H1 (cell line): ENCODE data around the gene NMRK2. TPM values are rescaled to one million over a fixed set of nuclear protein-coding genes. Genes with fewer than 3 reads are reported as not detected.

Experiments used
- CTCF ChIA-PET: fragments of 300-600 bp; sonication (Branson Sonifier 250); formaldehyde crosslinking; loops from one replicate; lab custom pipeline; 2021; ENCODE audit not compliant: partially characterized antibody; lab: Charles Lee
- POLR2A ChIA-PET: fragments of 300-600 bp; sonication (Branson Sonifier 250); formaldehyde crosslinking; loops from one replicate; lab custom pipeline; 2021; ENCODE audit warnings: inconsistent platforms; ENCODE audit not compliant: partially characterized antibody; lab: Charles Lee
- DNase-seq, 2 experiments: peaks; one replicate each; pipeline versions ENCODE4 v3.0.0 to v3.0.0-alpha.2; 2010 to 2022; ENCODE audit warnings: low spot score in 2 of 2, low read depth in 1 of 2, mixed read lengths in 1 of 2
- FAIRE-seq: peaks from 2 replicates; lab custom pipeline; 2011; peaks lifted over from hg19 to GRCh38; lab: Jason Lieb, UNC
- H2AFZ ChIP-seq: 2 replicates; pipeline ENCODE4 v1.8.1; 2012; ENCODE audit warnings: low read length, inconsistent platforms
- H2AK5ac ChIP-seq: 2 replicates; pipeline ENCODE4 v1.6.1; 2013; ENCODE audit warnings: low read depth, low read length
- H2BK120ac ChIP-seq: replicated peaks from 2 replicates; pipeline ENCODE3; 2013; ENCODE audit warnings: low read depth, low read length, inconsistent platforms
- H2BK12ac ChIP-seq: 2 replicates; pipeline ENCODE4 v1.6.1; 2013; ENCODE audit warnings: low read depth, low read length
- H2BK15ac ChIP-seq: 2 replicates; pipeline ENCODE4 v1.6.1; 2013; ENCODE audit warnings: low read length
- H2BK20ac ChIP-seq: 2 replicates; pipeline ENCODE4 v1.6.1; 2013; ENCODE audit warnings: low read length
- H2BK5ac ChIP-seq: 2 replicates; pipeline ENCODE4 v1.6.1; 2013; ENCODE audit warnings: low read depth, low read length
- H3K14ac ChIP-seq: 2 replicates; pipeline ENCODE4 v1.6.1; 2013; ENCODE audit warnings: inconsistent platforms; ENCODE audit not compliant: insufficient read length
- H3K18ac ChIP-seq: 2 replicates; pipeline ENCODE4 v1.6.1; 2013; ENCODE audit warnings: low read length; ENCODE audit errors: extremely low read depth
- H3K23ac ChIP-seq: 2 replicates; pipeline ENCODE4 v1.6.1; 2013; ENCODE audit warnings: inconsistent platforms; ENCODE audit not compliant: insufficient read length
- H3K23me2 ChIP-seq: 2 replicates; pipeline ENCODE4 v1.6.1; 2013; ENCODE audit warnings: low read depth, low read length
- H3K27ac ChIP-seq: 2 replicates; pipeline ENCODE4 v1.6.1; 2011; ENCODE audit warnings: low read depth, low read length, inconsistent platforms
- H3K27me3 ChIP-seq, 4 experiments: replicated peaks in 1 of 4; 1 replicate in 1 of 4; 2 replicates in 3 of 4; pipeline versions ENCODE4 v1.6.1 to v1.8.1; 2011 to 2013; ENCODE audit warnings: low read length in 3 of 4, mild to moderate bottlenecking in 3 of 4, inconsistent platforms in 2 of 4, mixed read lengths in 2 of 4, moderate library complexity in 1 of 4; ENCODE audit not compliant: control insufficient read depth in 3 of 4, insufficient read depth in 3 of 4; ENCODE audit errors: extremely low read depth in 1 of 4
- H3K36me3 ChIP-seq, 4 experiments: 2 replicates each; pipeline versions ENCODE4 v1.6.1 to v1.8.1; 2011 to 2013; ENCODE audit warnings: mild to moderate bottlenecking in 4 of 4, low read length in 3 of 4, moderate library complexity in 2 of 4, control low read depth in 1 of 4, inconsistent platforms in 1 of 4; ENCODE audit not compliant: insufficient read depth in 4 of 4, control insufficient read depth in 2 of 4
- H3K4ac ChIP-seq: replicated peaks from 2 replicates; pipeline ENCODE3; 2013; ENCODE audit warnings: low read length, low read depth, mixed read lengths, inconsistent platforms; ENCODE audit not compliant: insufficient read length
- H3K4me1 ChIP-seq, 4 experiments: replicated peaks in 1 of 4; 1 replicate in 1 of 4; 2 replicates in 3 of 4; pipeline versions ENCODE4 v1.6.1 to v1.8.1; 2011 to 2013; ENCODE audit warnings: low read length in 3 of 4, inconsistent platforms in 2 of 4, mixed read lengths in 1 of 4; ENCODE audit not compliant: insufficient read depth in 4 of 4, control insufficient read depth in 3 of 4
- H3K4me2 ChIP-seq, 2 experiments: 2 replicates each; pipeline versions ENCODE4 v1.6.1 to v1.8.1; 2011 to 2013; ENCODE audit warnings: low read depth in 2 of 2, low read length in 2 of 2, control low read depth in 1 of 2, inconsistent platforms in 1 of 2, mild to moderate bottlenecking in 1 of 2; ENCODE audit not compliant: insufficient read depth in 1 of 2
- H3K4me3 ChIP-seq, 4 experiments: fragments of 200-600, 300-600 bp in 1 of 4; sonication (generic), shearing (Covaris generic), sonication (Bioruptor Twin) in 1 of 4; 2 replicates each; pipeline versions ENCODE4 v1.5.1 to v1.8.1; 2011 to 2016; ENCODE audit warnings: low read length in 4 of 4, low read depth in 3 of 4, control low read depth in 2 of 4, inconsistent platforms in 2 of 4, mild to moderate bottlenecking in 2 of 4, mixed read lengths in 1 of 4, moderate library complexity in 1 of 4; ENCODE audit not compliant: insufficient read depth in 2 of 4; ENCODE audit errors: extremely low read depth in 1 of 4
- H3K56ac ChIP-seq: replicated peaks from 2 replicates; pipeline ENCODE3; 2013; ENCODE audit warnings: low read depth, mild to moderate bottlenecking, mixed read lengths, low read length, inconsistent platforms; ENCODE audit not compliant: insufficient read length
- H3K79me1 ChIP-seq: 2 replicates; pipeline ENCODE4 v1.6.1; 2013; ENCODE audit warnings: low read depth, low read length, control low read depth
- H3K79me2 ChIP-seq, 2 experiments: 2 replicates each; pipeline versions ENCODE4 v1.6.1 to v1.8.1; 2012 to 2013; ENCODE audit warnings: low read length in 2 of 2, mild to moderate bottlenecking in 2 of 2, inconsistent platforms in 1 of 2; ENCODE audit not compliant: insufficient read depth in 2 of 2, control insufficient read depth in 1 of 2
- H3K9ac ChIP-seq, 4 experiments: replicated peaks in 1 of 4; 1 replicate in 1 of 4; 2 replicates in 3 of 4; pipeline versions ENCODE4 v1.6.1 to v1.8.1; 2011 to 2013; ENCODE audit warnings: low read depth in 3 of 4, low read length in 3 of 4, control low read depth in 2 of 4, mild to moderate bottlenecking in 2 of 4, moderate library complexity in 2 of 4, inconsistent platforms in 1 of 4; ENCODE audit errors: extremely low read depth in 1 of 4
- H3K9me3 ChIP-seq, 2 experiments: 2 replicates each; pipeline versions ENCODE4 v1.6.1 to v1.8.1; 2012 to 2013; ENCODE audit warnings: mild to moderate bottlenecking in 2 of 2, moderate library complexity in 2 of 2, control low read depth in 1 of 2, inconsistent platforms in 1 of 2, low read depth in 1 of 2, low read length in 1 of 2, mixed read lengths in 1 of 2; ENCODE audit not compliant: insufficient read depth in 2 of 2
- H4K20me1 ChIP-seq, 2 experiments: replicated peaks in 1 of 2; 2 replicates each; pipeline versions ENCODE3 to v1.8.1; 2011 to 2013; ENCODE audit warnings: inconsistent platforms in 2 of 2, low read length in 2 of 2, mild to moderate bottlenecking in 1 of 2; ENCODE audit not compliant: insufficient read depth in 2 of 2, control insufficient read depth in 1 of 2
- H4K5ac ChIP-seq: 2 replicates; pipeline ENCODE4 v1.6.1; 2013; ENCODE audit warnings: low read length, low read depth, mixed read lengths, inconsistent platforms; ENCODE audit not compliant: insufficient read length
- H4K8ac ChIP-seq: 2 replicates; pipeline ENCODE4 v1.8.0; 2013; ENCODE audit warnings: mild to moderate bottlenecking, moderate library complexity, low read length, inconsistent platforms; ENCODE audit not compliant: insufficient read depth; ENCODE audit errors: extremely low read depth
- H4K91ac ChIP-seq: replicated peaks from 2 replicates; pipeline ENCODE3; 2013; ENCODE audit warnings: low read length, mixed read lengths, inconsistent platforms; ENCODE audit not compliant: insufficient read length
- ATF3 ChIP-seq: IDR thresholded peaks from 2 replicates; pipeline ENCODE4 v1.6.1; 2011; ENCODE audit warnings: low read depth, mild to moderate bottlenecking, low read length; ENCODE audit not compliant: insufficient read depth
- CBX8 ChIP-seq: fragments of 300-800, 300-1000 bp; sonication (generic); IDR thresholded peaks from 2 replicates; pipeline ENCODE4 v1.7.1; 2016; ENCODE audit warnings: low read depth, low read length, borderline replicate concordance
- KDM5A ChIP-seq: fragments of 200-600 bp; IDR thresholded peaks from 2 replicates; pipeline ENCODE4 v1.7.1; 2012; ENCODE audit warnings: mild to moderate bottlenecking, low read length, inconsistent platforms, mixed read lengths
- PHF8 ChIP-seq: fragments of 200-600 bp; sonication (generic); conservative IDR thresholded peaks from 2 replicates; pipeline ENCODE4 v1.7.1; 2012; ENCODE audit warnings: low read depth, mild to moderate bottlenecking, inconsistent platforms, low read length, moderate library complexity
- POU5F1 ChIP-seq: IDR thresholded peaks from 2 replicates; pipeline ENCODE4 v1.6.1; 2011; ENCODE audit warnings: low read depth, mild to moderate bottlenecking, low read length, moderate library complexity
- RAD21 ChIP-seq, 2 experiments: IDR thresholded peaks in 1 of 2; conservative IDR thresholded peaks in 1 of 2; 2 replicates each; pipeline ENCODE4 v1.6.1; 2011; ENCODE audit warnings: low read depth in 2 of 2, low read length in 2 of 2, improper control_type of control experiment in 1 of 2, inconsistent platforms in 1 of 2, mild to moderate bottlenecking in 1 of 2, moderate library complexity in 1 of 2
- RNF2 ChIP-seq: fragments of 200-900, 300-1000 bp; sonication (generic); IDR thresholded peaks from 2 replicates; pipeline ENCODE4 v1.7.1; 2016; ENCODE audit warnings: borderline replicate concordance, low read depth, mild to moderate bottlenecking, antibody characterized with exemption, low read length; ENCODE audit not compliant: poor library complexity, severe bottlenecking; ENCODE audit errors: missing control alignments
- SP4 ChIP-seq: IDR thresholded peaks from 2 replicates; pipeline ENCODE4 v1.6.1; 2012; ENCODE audit warnings: low read length, inconsistent platforms
- TCF12 ChIP-seq: IDR thresholded peaks from 2 replicates; pipeline ENCODE4 v1.6.1; 2011; ENCODE audit warnings: low read depth, mild to moderate bottlenecking, low read length
- whole genome bisulfite sequencing, 2 experiments: shearing (Covaris generic) in 1 of 2; methylation state at CpG; one replicate each; pipeline versions ENCODE4 v1.1.6 to v1.1.7; 2013 to 2015; ENCODE audit warnings: low lambda C conversion rate in 2 of 2, mixed read lengths in 2 of 2, inconsistent platforms in 1 of 2, low coverage in 1 of 2, missing lambda C conversion rate in 1 of 2; ENCODE audit not compliant: insufficient replicate concordance in 2 of 2, insufficient coverage in 1 of 2, insufficient read length in 1 of 2; ENCODE audit errors: extremely low coverage in 1 of 2, missing lambda C conversion rate in 1 of 2; 5-methylcytosine and 5-hydroxymethylcytosine counted together
- polyA plus RNA-seq, 7 experiments: library from polyadenylated mRNA; depleted of rRNA in 3 of 7; stranded (reverse) in 5 of 7; unstranded in 2 of 7; fragments of >200 nt in 5 of 7; fragments of 200-250 nt in 2 of 7; gene quantifications; 1 replicate in 5 of 7; 2 replicates in 1 of 7; 4 replicates in 1 of 7; pipeline versions ENCODE4 v1.2.1 to v1.2.3, GENCODE V29; 2011 to 2013; ENCODE audit warnings: missing spikeins in 2 of 7, mixed read lengths in 2 of 7
- total RNA-seq: library from RNA; stranded (reverse); fragmentation: NEBNext Ultra II Directional; extraction: Animal tissue kit (Norgen Biotek cat#: 25700); gene quantifications from 2 replicates; pipeline ENCODE4 v1.2.1, GENCODE V29; 2021
- TF ChIP-seq, protein P1 (sequence below): IDR thresholded peaks from 2 replicates; pipeline ENCODE4 v1.6.1; 2012; ENCODE audit warnings: inconsistent platforms

NMRK2 gene
- total and polyA plus RNA-seq, 2 of the 8 experiments (the other 6 are each of a cell fraction or from before 2014, with no cell fraction given) = 87.4 to 206 TPM

GRCh38 chr19:3958836-3959765 is 26.2 kb downstream of the NMRK2 start:
- Histone ChIP-seq H3K79me1 (no peaks in the 10 kb centered on the region), H2BK12ac (no peak overlapping the region), H3K27me3 (no peaks in the 10 kb centered on the region), H2AFZ (no peak overlapping the region), H3K9me3 (no peaks in the 10 kb centered on the region), H2BK20ac (no peak overlapping the region), H3K4me3 (no peak overlapping the region), H3K23ac (no peak overlapping the region), H3K56ac (no peak overlapping the region), H3K14ac (no peak overlapping the region), H3K4ac (no peak overlapping the region), H2BK120ac (no peak overlapping the region), H2BK15ac (no peak overlapping the region), H3K18ac (no peak overlapping the region), H2BK5ac (no peak overlapping the region), H4K5ac (no peak overlapping the region), H3K23me2 (no peaks in the 10 kb centered on the region), H3K9ac (no peak overlapping the region), H4K8ac (no peak overlapping the region; the same call in 1 of the 2 replicates), H3K4me2 (no peak overlapping the region), H3K4me1 (no peaks in the 10 kb centered on the region), H2AK5ac (no peak overlapping the region), H3K36me3 (peaks cover 15 to 55% (median 32%) of the 10 kb centered on the region in 4 experiments), H3K79me2 (no peaks in the 10 kb centered on the region), H4K20me1 (peaks cover under 1 to 12% of the 10 kb centered on the region in 2 experiments), H3K27ac (no peak overlapping the region), H4K91ac (no peak overlapping the region)
- DNase-seq (no peak), FAIRE-seq (no peak)
- ChIA-PET CTCF (interaction anchor here (0.6 to 1.0 kb wide), 2 partner anchors 13 to 812 kb away, joined by 3 read pairs; no protein-coding TSS in a partner anchor), POLR2A (interaction anchor here (0.7 to 24.8 kb wide), 7 partner anchors 10 to 82 kb away, joined by 3 to 870 read pairs (median 3); partner anchors contain the start of genes DAPK3 and EEF2)
- 94% methylated on average over 52 of the region's 86 CpGs; no CpG with 5 or more reads in 1 of the 2 experiments for WGBS, 2 experiments
- TF ChIP-seq POU5F1 (no peak), PHF8 (no peak), SP4 (no peak), RNF2 (no peak), ATF3 (no peak), RAD21 (IDR thresholded peaks at IDR 0.05 in 1 of 2, conservative IDR thresholded peaks at IDR 0.05 in 1 of 2; ENCODE audit: low read depth in 2 of 2, low read length in 2 of 2) (no peak), TCF12 (no peak), KDM5A (no peak), CBX8 (no peak)
- TF ChIP-seq, protein P1, sequence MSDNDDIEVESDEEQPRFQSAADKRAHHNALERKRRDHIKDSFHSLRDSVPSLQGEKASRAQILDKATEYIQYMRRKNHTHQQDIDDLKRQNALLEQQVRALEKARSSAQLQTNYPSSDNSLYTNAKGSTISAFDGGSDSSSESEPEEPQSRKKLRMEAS = no peak
